Neural cell (in vitro differentiated cells): Measurements from ENCODE around the gene ALDH2.

ENCODE experiments used
- CTCF ChIP-seq: fragments of 450-650 bp; IDR thresholded peaks from 2 replicates; pipeline ENCODE4 v1.5.1; 2014; ENCODE audit warnings: antibody characterized with exemption, mild to moderate bottlenecking, moderate library complexity; ENCODE audit not compliant: poor library complexity, severe bottlenecking
- EP300 ChIP-seq: fragments of 450-650 bp; conservative IDR thresholded peaks from 2 replicates; pipeline ENCODE4 v1.6.1; 2014; ENCODE audit warnings: antibody characterized with exemption, mild to moderate bottlenecking, moderate library complexity; ENCODE audit not compliant: poor library complexity, severe bottlenecking
- EZH2 ChIP-seq: fragments of 200-600, 300-800 bp; shearing (Covaris generic), sonication (generic); IDR thresholded peaks from 2 replicates; pipeline ENCODE4 v1.6.1; 2014; ENCODE audit warnings: antibody characterized with exemption, low read length, borderline replicate concordance, mild to moderate bottlenecking; ENCODE audit not compliant: insufficient read depth, poor library complexity, severe bottlenecking
- MXI1 ChIP-seq: fragments of 450-650 bp; conservative IDR thresholded peaks from 2 replicates; pipeline ENCODE4 v1.6.1; 2014; ENCODE audit warnings: antibody characterized with exemption, mild to moderate bottlenecking; ENCODE audit not compliant: poor library complexity, severe bottlenecking
- POLR2AphosphoS5 ChIP-seq: IDR thresholded peaks from 2 replicates; pipeline ENCODE4 v1.6.1; 2012
- RAD21 ChIP-seq: fragments of 450-650 bp; conservative IDR thresholded peaks from 2 replicates; pipeline ENCODE4 v1.6.1; 2014; ENCODE audit warnings: antibody characterized with exemption, mild to moderate bottlenecking, moderate library complexity
- SMC3 ChIP-seq: fragments of 450-650 bp; conservative IDR thresholded peaks from 2 replicates; pipeline ENCODE4 v1.6.1; 2014; ENCODE audit warnings: antibody characterized with exemption, mild to moderate bottlenecking, moderate library complexity; ENCODE audit not compliant: poor library complexity
- TAF1 ChIP-seq: IDR thresholded peaks from 2 replicates; pipeline ENCODE4 v1.6.1; 2012; ENCODE audit warnings: low read depth
- TF ChIP-seq, protein P1 (sequence below): IDR thresholded peaks from 2 replicates; pipeline ENCODE4 v1.6.1; 2012; ENCODE audit warnings: borderline replicate concordance

DNA sequence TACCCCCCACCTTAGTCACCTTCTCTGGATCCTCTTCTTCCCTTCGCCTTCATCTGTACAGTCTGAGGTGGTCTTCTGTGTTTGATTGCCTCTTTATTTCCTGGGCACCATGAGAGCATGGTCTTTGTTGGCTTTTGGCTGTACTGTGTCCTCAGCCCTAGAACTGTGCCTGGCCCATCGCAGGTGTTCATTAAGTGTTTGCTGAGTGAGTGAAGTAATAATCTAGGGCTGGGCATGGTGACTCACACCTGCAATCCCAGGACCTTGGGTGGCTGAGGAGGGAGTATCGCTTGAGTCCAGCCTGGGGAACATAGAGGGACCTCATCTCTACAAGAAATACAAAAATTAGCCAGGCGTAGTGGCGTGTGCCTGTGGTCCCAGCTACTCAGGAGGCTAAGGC lies 13.9 kb downstream of the ALDH2 start:
- TF ChIP-seq EP300 (no peak), CTCF (no peak), POLR2AphosphoS5 (no peak), EZH2 (no peak), RAD21 (no peak), TAF1 (no peak), MXI1 (no peak), SMC3 (no peak)
- TF ChIP-seq, protein P1, sequence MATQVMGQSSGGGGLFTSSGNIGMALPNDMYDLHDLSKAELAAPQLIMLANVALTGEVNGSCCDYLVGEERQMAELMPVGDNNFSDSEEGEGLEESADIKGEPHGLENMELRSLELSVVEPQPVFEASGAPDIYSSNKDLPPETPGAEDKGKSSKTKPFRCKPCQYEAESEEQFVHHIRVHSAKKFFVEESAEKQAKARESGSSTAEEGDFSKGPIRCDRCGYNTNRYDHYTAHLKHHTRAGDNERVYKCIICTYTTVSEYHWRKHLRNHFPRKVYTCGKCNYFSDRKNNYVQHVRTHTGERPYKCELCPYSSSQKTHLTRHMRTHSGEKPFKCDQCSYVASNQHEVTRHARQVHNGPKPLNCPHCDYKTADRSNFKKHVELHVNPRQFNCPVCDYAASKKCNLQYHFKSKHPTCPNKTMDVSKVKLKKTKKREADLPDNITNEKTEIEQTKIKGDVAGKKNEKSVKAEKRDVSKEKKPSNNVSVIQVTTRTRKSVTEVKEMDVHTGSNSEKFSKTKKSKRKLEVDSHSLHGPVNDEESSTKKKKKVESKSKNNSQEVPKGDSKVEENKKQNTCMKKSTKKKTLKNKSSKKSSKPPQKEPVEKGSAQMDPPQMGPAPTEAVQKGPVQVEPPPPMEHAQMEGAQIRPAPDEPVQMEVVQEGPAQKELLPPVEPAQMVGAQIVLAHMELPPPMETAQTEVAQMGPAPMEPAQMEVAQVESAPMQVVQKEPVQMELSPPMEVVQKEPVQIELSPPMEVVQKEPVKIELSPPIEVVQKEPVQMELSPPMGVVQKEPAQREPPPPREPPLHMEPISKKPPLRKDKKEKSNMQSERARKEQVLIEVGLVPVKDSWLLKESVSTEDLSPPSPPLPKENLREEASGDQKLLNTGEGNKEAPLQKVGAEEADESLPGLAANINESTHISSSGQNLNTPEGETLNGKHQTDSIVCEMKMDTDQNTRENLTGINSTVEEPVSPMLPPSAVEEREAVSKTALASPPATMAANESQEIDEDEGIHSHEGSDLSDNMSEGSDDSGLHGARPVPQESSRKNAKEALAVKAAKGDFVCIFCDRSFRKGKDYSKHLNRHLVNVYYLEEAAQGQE: no peak
